A549 (cell line): ENCODE measurements around the gene EXOSC3. TPM values are rescaled to one million over a fixed set of nuclear protein-coding genes. Genes with fewer than 3 reads are reported as not detected.

Source experiments
- ATAC-seq, 2 experiments: fragments of 200-7000 bp in 1 of 2; fragments of >200 bp in 1 of 2; cut with Nextera tagmentation in 1 of 2; cut with Tn5 transposase in 1 of 2; 3 replicates each; pipeline versions ENCODE4 v1.8.0 to v1.9.1; 2018 to 2020; ENCODE audit warnings: mild to moderate bottlenecking in 1 of 2, moderate library complexity in 1 of 2
- CTCF ChIA-PET: fragments of 300-600 bp; sonication (Branson Sonifier 250); formaldehyde crosslinking; extraction: SDS; loops from one replicate; lab custom pipeline; 2021; ENCODE audit warnings: antibody characterized with exemption, inconsistent platforms; lab: Yijun Ruan, JAX
- POLR2A ChIA-PET: fragments of 350-600 bp; formaldehyde crosslinking; extraction: SDS; loops from one replicate; lab custom pipeline; 2021; ENCODE audit warnings: antibody characterized with exemption, inconsistent platforms; lab: Yijun Ruan, JAX
- DNase-seq, 2 experiments: peaks; one replicate each; pipeline versions ENCODE4 v3.0.0 to v3.0.0-alpha.2; 2011 to 2016; ENCODE audit warnings: low read depth in 1 of 2, low spot score in 1 of 2
- FAIRE-seq: peaks from 2 replicates; lab custom pipeline; 2011; peaks lifted over from hg19 to GRCh38; lab: Jason Lieb, UNC
- H3K27ac ChIP-seq, 2 experiments: fragments of >200 bp; sonication (Bioruptor Twin); formaldehyde crosslinking; 3 replicates each; pipeline ENCODE4 v1.5.1; 2016 to 2017
- H3K4me1 ChIP-seq: fragments of >200 bp; sonication (Bioruptor Twin); formaldehyde crosslinking; 3 replicates; pipeline ENCODE4 v1.6.1; 2016
- H3K4me2 ChIP-seq: fragments of >200 bp; sonication (Bioruptor Twin); formaldehyde crosslinking; 3 replicates; pipeline ENCODE4 v1.6.1; 2016
- H3K4me3 ChIP-seq: fragments of >200 bp; sonication (Bioruptor Twin); formaldehyde crosslinking; 3 replicates; pipeline ENCODE4 v1.5.1; 2016
- H3K9me3 ChIP-seq: fragments of >200 bp; sonication (Bioruptor Twin); formaldehyde crosslinking; 3 replicates; pipeline ENCODE4 v1.6.1; 2016
- BHLHE40 ChIP-seq: IDR thresholded peaks from 2 replicates; pipeline ENCODE4 v1.6.1; 2012; ENCODE audit warnings: low read depth, low read length, inconsistent platforms
- CBX8 ChIP-seq: fragments of 200-600 bp; sonication (generic); IDR thresholded peaks from 2 replicates; pipeline ENCODE4 v1.6.1; 2016
- CHD4 ChIP-seq: fragments of 200-600 bp; sonication (generic); IDR thresholded peaks from 2 replicates; pipeline ENCODE4 v1.6.1; 2016; ENCODE audit warnings: antibody characterized with exemption, mild to moderate bottlenecking, borderline replicate concordance
- EHF ChIP-seq: fragments of 250-450 bp; sonication (Bioruptor Pico); IDR thresholded peaks from 2 replicates; pipeline ENCODE4 v1.5.0; 2020; ENCODE audit warnings: mild to moderate bottlenecking
- ESRRA ChIP-seq: fragments of 150-350 bp; IDR thresholded peaks from 2 replicates; pipeline ENCODE4 v1.6.1; 2014; ENCODE audit warnings: mild to moderate bottlenecking, low read length, borderline replicate concordance
- HDAC2 ChIP-seq: fragments of 200-600 bp; sonication (generic); IDR thresholded peaks from 2 replicates; pipeline ENCODE4 v1.6.1; 2016
- JUN ChIP-seq, 2 experiments: fragments of >200 bp; sonication (Bioruptor Twin); formaldehyde crosslinking; IDR thresholded peaks; 2 replicates in 1 of 2; 3 replicates in 1 of 2; pipeline ENCODE4 v1.6.1; 2016 to 2017
- JUNB ChIP-seq: fragments of >200 bp; sonication (Bioruptor Twin); formaldehyde crosslinking; IDR thresholded peaks from 2 replicates; pipeline ENCODE4 v1.6.1; 2016
- KDM5A ChIP-seq: fragments of 200-600 bp; sonication (generic); IDR thresholded peaks from 2 replicates; pipeline ENCODE4 v1.6.1; 2016; ENCODE audit warnings: antibody characterized with exemption, mild to moderate bottlenecking
- MAFK ChIP-seq: fragments of 450-650 bp; IDR thresholded peaks from 2 replicates; pipeline ENCODE4 v1.6.1; 2014; ENCODE audit not compliant: partially characterized antibody
- MYC ChIP-seq: IDR thresholded peaks from 2 replicates; pipeline ENCODE4 v1.6.1; 2012; ENCODE audit warnings: mild to moderate bottlenecking, inconsistent platforms, low read length, improper control_type of control experiment, borderline replicate concordance
- NPAS2 ChIP-seq: fragments of 250-450 bp; sonication (Bioruptor Pico); IDR thresholded peaks from 2 replicates; pipeline ENCODE4 v1.8.0; 2022; ENCODE audit warnings: mild to moderate bottlenecking, moderate library complexity, borderline replicate concordance
- POLR2AphosphoS2 ChIP-seq: conservative IDR thresholded peaks from 2 replicates; pipeline ENCODE4 v1.6.1; 2012; ENCODE audit warnings: low read length, improper control_type of control experiment, inconsistent platforms
- RARB ChIP-seq: fragments of 250-450 bp; sonication (Bioruptor Pico); IDR thresholded peaks from 2 replicates; pipeline ENCODE4 v1.8.0; 2021; ENCODE audit warnings: mild to moderate bottlenecking, moderate library complexity
- RFX5 ChIP-seq: fragments of 450-650 bp; IDR thresholded peaks from 2 replicates; pipeline ENCODE4 v1.7.1; 2014; ENCODE audit warnings: antibody characterized with exemption, mild to moderate bottlenecking, moderate library complexity
- TFCP2L1 ChIP-seq: fragments of 250-450 bp; sonication (Bioruptor Pico); IDR thresholded peaks from 2 replicates; pipeline ENCODE4 v1.5.0; 2021; ENCODE audit warnings: mild to moderate bottlenecking
- ZNF302 ChIP-seq: fragments of 250-450 bp; sonication (Bioruptor Pico); IDR thresholded peaks from 2 replicates; pipeline ENCODE4 v1.9.0; 2021; ENCODE audit warnings: inconsistent platforms, mild to moderate bottlenecking, moderate library complexity
- WGBS: methylation state at CpG from one replicate; pipeline ENCODE4 v1.1.6; 2017; ENCODE audit errors: missing lambda C conversion rate; 5-methylcytosine and 5-hydroxymethylcytosine counted together
- polyA plus RNA-seq, 4 experiments: library from polyadenylated mRNA; depleted of rRNA in 3 of 4; stranded (reverse); fragments of >200 nt; fragmentation: RNase III in 1 of 4; extraction: RNeasy Plus Mini Kit Qiagen cat#74134 plus additional on column Dnase treatment in 1 of 4; gene quantifications; 2 replicates in 3 of 4; 3 replicates in 1 of 4; pipeline ENCODE4 v1.2.3, GENCODE V29; 2011 to 2017
- TF ChIP-seq, protein P1 (sequence below): fragments of >200 bp; sonication (Bioruptor Twin); formaldehyde crosslinking; IDR thresholded peaks from 3 replicates; pipeline ENCODE4 v1.5.1; 2016
- TF ChIP-seq, protein P2 (sequence below): fragments of 250-450 bp; sonication (Bioruptor Pico); IDR thresholded peaks from 2 replicates; pipeline ENCODE4 v1.5.0; 2020; ENCODE audit warnings: low read depth, mild to moderate bottlenecking, moderate library complexity
- TF ChIP-seq, protein P3 (sequence below): fragments of 200-600 bp; sonication (generic); IDR thresholded peaks from 2 replicates; pipeline ENCODE4 v1.6.1; 2016; ENCODE audit warnings: antibody characterized with exemption, mild to moderate bottlenecking, moderate library complexity
- TF ChIP-seq, protein P4 (sequence below): IDR thresholded peaks from 2 replicates; pipeline ENCODE4 v1.6.1; 2012
- TF ChIP-seq, protein P5 (sequence below): IDR thresholded peaks from 2 replicates; pipeline ENCODE4 v1.6.1; 2012; ENCODE audit warnings: low read depth, borderline replicate concordance

The EXOSC3 gene
- polyA plus RNA-seq, 2 of the 4 experiments (the other 2 are of a cell fraction) = 63.2 to 72.4 TPM

DNA sequence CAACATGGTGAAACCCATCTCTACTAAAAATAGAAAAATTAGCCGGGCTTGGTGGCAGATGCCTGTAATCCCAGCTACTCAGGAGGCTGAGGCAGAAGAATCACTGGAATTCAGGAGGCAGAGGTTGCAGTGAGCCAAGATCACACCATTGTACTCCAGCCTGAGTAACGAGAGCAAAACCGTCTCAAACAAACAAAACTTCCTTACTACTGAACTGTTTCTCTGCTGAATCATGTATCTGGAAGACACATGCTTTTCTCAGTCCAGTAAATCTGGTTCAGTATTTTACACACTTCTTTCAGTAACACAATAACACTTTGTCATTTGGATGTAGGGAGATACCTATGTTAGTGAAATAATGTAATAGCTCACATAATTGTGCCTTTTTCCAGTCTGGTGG is 23.4 kb downstream of the EXOSC3 start:
- Histone ChIP-seq H3K9me3 (no peaks in the 10 kb centered on the region), H3K4me2 (peak overlapping the region; percentile 10; the same call in 2 of the 3 replicates), H3K27ac (peak overlapping the region in 1 of 2 experiments; percentile 18; a peak in 1 of 6 replicates), H3K4me3 (no peak overlapping the region), H3K4me1 (peaks cover 18% of the 10 kb centered on the region)
- FAIRE-seq (peak; percentile 43), DNase-seq (no peak), ATAC-seq (peak in 1 of 2 experiments; percentile 46; a peak in 3 of 6 replicates)
- ChIA-PET POLR2A (no interaction called here), CTCF (no interaction called here)
- 42% methylated on average over 3 of the region's 3 CpGs for WGBS
- TF ChIP-seq, protein P1, sequence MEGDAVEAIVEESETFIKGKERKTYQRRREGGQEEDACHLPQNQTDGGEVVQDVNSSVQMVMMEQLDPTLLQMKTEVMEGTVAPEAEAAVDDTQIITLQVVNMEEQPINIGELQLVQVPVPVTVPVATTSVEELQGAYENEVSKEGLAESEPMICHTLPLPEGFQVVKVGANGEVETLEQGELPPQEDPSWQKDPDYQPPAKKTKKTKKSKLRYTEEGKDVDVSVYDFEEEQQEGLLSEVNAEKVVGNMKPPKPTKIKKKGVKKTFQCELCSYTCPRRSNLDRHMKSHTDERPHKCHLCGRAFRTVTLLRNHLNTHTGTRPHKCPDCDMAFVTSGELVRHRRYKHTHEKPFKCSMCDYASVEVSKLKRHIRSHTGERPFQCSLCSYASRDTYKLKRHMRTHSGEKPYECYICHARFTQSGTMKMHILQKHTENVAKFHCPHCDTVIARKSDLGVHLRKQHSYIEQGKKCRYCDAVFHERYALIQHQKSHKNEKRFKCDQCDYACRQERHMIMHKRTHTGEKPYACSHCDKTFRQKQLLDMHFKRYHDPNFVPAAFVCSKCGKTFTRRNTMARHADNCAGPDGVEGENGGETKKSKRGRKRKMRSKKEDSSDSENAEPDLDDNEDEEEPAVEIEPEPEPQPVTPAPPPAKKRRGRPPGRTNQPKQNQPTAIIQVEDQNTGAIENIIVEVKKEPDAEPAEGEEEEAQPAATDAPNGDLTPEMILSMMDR = no peak
- TF ChIP-seq RFX5 (no peak), TFCP2L1 (no peak), ESRRA (no peak), CHD4 (no peak), KDM5A (no peak), EHF (CRISPR knock-in tag) (no peak), POLR2AphosphoS2 (no peak), MYC (no peak), BHLHE40 (no peak), JUNB (no peak), CBX8 (no peak)
- TF ChIP-seq, protein P2, sequence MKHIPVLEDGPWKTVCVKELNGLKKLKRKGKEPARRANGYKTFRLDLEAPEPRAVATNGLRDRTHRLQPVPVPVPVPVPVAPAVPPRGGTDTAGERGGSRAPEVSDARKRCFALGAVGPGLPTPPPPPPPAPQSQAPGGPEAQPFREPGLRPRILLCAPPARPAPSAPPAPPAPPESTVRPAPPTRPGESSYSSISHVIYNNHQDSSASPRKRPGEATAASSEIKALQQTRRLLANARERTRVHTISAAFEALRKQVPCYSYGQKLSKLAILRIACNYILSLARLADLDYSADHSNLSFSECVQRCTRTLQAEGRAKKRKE (CRISPR knock-in tag) = no peak
- TF ChIP-seq, protein P3, sequence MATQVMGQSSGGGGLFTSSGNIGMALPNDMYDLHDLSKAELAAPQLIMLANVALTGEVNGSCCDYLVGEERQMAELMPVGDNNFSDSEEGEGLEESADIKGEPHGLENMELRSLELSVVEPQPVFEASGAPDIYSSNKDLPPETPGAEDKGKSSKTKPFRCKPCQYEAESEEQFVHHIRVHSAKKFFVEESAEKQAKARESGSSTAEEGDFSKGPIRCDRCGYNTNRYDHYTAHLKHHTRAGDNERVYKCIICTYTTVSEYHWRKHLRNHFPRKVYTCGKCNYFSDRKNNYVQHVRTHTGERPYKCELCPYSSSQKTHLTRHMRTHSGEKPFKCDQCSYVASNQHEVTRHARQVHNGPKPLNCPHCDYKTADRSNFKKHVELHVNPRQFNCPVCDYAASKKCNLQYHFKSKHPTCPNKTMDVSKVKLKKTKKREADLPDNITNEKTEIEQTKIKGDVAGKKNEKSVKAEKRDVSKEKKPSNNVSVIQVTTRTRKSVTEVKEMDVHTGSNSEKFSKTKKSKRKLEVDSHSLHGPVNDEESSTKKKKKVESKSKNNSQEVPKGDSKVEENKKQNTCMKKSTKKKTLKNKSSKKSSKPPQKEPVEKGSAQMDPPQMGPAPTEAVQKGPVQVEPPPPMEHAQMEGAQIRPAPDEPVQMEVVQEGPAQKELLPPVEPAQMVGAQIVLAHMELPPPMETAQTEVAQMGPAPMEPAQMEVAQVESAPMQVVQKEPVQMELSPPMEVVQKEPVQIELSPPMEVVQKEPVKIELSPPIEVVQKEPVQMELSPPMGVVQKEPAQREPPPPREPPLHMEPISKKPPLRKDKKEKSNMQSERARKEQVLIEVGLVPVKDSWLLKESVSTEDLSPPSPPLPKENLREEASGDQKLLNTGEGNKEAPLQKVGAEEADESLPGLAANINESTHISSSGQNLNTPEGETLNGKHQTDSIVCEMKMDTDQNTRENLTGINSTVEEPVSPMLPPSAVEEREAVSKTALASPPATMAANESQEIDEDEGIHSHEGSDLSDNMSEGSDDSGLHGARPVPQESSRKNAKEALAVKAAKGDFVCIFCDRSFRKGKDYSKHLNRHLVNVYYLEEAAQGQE = no peak

DNA sequence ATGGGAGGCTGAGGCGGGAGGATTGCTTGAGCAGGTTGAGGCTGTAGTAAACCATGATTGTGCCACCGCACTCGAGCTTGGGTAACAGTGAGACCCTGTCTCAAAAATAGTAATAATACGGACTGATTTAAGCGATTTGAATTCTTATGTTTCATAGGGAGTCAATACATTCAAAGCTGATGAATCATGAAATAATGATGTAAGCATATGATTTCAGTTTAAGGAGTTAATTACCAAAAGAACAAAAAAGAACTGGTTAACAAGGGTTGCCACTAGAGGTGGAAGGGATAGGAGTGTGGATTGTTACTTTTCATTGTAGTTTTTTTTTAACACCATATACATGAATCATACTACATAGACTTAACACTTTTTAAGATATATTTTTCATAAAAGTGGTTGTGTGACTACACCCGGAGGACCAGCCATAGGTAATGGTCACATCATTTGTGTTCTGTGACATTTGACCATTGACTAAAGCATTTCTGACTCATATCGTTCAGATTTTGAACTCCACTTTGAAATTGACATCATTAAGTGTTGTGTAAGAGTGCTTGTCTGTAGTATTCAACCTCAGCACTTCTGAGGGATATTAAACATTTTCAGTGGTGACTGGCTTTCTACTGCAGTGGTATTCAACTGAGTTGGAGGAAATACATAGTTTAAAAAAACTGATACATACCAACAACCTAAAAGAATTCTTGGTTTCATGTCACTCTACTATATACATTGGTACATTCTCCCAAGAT is 24.3 kb downstream of the EXOSC3 start:
- no peaks in the 10 kb centered on the region for H3K9me3 ChIP-seq
- no peak overlapping the region for H3K4me3 ChIP-seq
- peak overlapping the region; percentile 10; the same call in 2 of the 3 replicates for H3K4me2 ChIP-seq
- ATAC-seq = 0 out of 6 replicates have a peak, but pooled peaks of 1 of the 2 experiments have one; percentile 39
- 72% methylated on average over 7 of the region's 7 CpGs for WGBS
- DNase-seq = no peak
- CTCF ChIA-PET = no interaction called here
- H3K4me1 ChIP-seq = peaks cover 18% of the 10 kb centered on the region
- TF ChIP-seq, protein P4, sequence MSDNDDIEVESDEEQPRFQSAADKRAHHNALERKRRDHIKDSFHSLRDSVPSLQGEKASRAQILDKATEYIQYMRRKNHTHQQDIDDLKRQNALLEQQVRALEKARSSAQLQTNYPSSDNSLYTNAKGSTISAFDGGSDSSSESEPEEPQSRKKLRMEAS = no peak
- TF ChIP-seq NPAS2 (CRISPR knock-in tag) = no peak
- TF ChIP-seq POLR2AphosphoS2 = no peak
- no peak for TF ChIP-seq ZNF302 (CRISPR knock-in tag)
- TF ChIP-seq JUN (IDR thresholded peaks at IDR 0.05) = no peak
- TF ChIP-seq, protein P5, sequence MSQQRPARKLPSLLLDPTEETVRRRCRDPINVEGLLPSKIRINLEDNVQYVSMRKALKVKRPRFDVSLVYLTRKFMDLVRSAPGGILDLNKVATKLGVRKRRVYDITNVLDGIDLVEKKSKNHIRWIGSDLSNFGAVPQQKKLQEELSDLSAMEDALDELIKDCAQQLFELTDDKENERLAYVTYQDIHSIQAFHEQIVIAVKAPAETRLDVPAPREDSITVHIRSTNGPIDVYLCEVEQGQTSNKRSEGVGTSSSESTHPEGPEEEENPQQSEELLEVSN = no peak
- TF ChIP-seq MAFK = no peak
- TF ChIP-seq HDAC2 = no peak
- no peak for TF ChIP-seq RARB (CRISPR knock-in tag)
- POLR2A ChIA-PET = no interaction called here
- FAIRE-seq = no peak
- H3K27ac ChIP-seq = no peak overlapping the region
